Epithelial cell of proximal tubule (primary cell): ENCODE measurements around the gene PTPRK. TPM values are rescaled to one million over a fixed set of nuclear protein-coding genes. Genes with fewer than 3 reads are reported as not detected.

Source experiments
- DNase-seq: peaks from one replicate; pipeline ENCODE4 v3.0.0-alpha.2; 2011; ENCODE audit warnings: low read depth
- H3K4me3 ChIP-seq: 2 replicates; pipeline ENCODE4 v1.5.1; 2011; ENCODE audit warnings: low read depth, mild to moderate bottlenecking, low read length
- total RNA-seq: library from RNA; depleted of rRNA; stranded (reverse); fragments of >200 nt; gene quantifications from 2 replicates; pipeline ENCODE4 v1.2.3, GENCODE V29; 2015
- TF ChIP-seq, protein P1 (sequence below): conservative IDR thresholded peaks from 2 replicates; pipeline ENCODE4 v1.5.1; 2012; ENCODE audit warnings: low read depth, mild to moderate bottlenecking, low read length

PTPRK gene
- total RNA-seq, 1 donor from 2014 or later, result 42.5 TPM

- no peak overlapping the region for H3K4me3 ChIP-seq
- TF ChIP-seq, protein P1, sequence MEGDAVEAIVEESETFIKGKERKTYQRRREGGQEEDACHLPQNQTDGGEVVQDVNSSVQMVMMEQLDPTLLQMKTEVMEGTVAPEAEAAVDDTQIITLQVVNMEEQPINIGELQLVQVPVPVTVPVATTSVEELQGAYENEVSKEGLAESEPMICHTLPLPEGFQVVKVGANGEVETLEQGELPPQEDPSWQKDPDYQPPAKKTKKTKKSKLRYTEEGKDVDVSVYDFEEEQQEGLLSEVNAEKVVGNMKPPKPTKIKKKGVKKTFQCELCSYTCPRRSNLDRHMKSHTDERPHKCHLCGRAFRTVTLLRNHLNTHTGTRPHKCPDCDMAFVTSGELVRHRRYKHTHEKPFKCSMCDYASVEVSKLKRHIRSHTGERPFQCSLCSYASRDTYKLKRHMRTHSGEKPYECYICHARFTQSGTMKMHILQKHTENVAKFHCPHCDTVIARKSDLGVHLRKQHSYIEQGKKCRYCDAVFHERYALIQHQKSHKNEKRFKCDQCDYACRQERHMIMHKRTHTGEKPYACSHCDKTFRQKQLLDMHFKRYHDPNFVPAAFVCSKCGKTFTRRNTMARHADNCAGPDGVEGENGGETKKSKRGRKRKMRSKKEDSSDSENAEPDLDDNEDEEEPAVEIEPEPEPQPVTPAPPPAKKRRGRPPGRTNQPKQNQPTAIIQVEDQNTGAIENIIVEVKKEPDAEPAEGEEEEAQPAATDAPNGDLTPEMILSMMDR, result no peak
- no peak for DNase-seq
Measured at GRCh38 chr6:128352366-128352765, 168.0 kb downstream of the PTPRK start.

DNA sequence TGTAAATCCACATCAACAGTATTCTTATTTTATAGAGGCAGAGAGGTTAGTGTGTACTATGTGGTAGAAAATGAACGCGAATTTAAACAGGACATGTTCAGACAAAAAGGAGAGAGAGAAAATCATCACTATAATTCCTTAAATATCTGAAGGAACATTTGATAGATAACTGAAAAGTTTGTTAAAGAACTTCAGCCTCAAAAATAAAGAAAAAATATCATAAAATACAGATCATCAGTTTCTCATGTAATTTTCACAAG is 169.2 kb downstream of the PTPRK start:
- no peak overlapping the region for H3K4me3 ChIP-seq
- DNase-seq, result no peak
- TF ChIP-seq, protein P1, result no peak

DNA sequence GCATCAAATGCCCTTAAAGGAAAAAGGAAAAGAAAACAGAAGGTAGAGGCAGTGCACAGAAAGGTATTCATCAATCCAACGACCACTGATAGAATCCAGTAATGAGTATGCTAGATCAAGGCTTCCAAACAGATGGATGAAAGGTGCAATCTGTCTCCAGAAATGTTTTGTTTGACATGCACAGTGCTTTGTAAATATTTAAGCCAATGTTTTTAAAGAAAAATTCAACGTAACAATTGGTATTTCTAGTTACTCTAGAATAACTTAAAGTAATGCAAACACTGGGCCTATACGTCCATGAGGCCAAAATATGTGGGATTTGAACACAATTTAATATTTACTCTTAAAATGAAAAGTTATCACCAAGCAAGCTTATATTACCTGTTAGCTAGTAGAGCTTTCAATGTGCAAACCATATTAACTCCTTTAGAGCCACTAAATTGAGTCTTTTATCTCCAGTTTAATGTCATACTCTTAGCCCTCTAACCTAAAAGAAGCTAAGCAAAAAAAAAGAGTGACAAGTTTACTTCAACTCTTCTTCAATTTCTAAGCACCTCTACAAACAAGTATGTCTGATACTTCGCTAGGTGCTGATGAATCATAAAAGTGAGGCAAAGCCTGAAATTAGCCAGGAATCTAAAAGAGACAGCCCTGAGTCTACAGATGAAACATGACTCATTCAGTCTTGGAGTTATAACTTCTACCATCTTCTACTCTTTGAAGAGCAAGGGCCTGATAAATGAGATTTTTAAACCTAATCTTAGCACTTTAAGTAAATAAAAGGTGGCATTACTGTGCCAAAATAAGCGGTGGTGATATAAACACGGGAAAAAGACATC is 169.8 kb downstream of the PTPRK start:
- DNase-seq, result peak; percentile 38
- no peak overlapping the region for H3K4me3 ChIP-seq
- TF ChIP-seq, protein P1, result no peak

DNA sequence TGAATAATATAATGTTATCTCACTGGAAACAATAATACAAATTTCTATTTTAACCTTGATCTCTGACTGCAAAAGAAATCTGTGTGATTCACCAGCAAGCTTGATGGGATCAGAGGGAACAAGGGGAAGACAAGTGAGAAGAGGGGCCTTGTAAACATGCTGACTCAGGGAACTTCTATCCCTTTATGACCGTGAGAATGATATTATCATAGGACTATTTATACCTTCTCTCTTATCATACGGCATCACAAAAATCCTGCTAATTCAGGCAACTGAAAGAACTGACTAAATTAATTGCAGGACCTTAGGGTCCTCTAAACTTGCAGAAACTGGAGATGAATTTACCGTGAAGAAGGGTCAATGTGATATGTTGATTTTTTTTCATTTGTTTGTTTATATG is 173.3 kb downstream of the PTPRK start:
- TF ChIP-seq, protein P1, result no peak
- no peak for DNase-seq
- H3K4me3 ChIP-seq, result no peak overlapping the region

DNA sequence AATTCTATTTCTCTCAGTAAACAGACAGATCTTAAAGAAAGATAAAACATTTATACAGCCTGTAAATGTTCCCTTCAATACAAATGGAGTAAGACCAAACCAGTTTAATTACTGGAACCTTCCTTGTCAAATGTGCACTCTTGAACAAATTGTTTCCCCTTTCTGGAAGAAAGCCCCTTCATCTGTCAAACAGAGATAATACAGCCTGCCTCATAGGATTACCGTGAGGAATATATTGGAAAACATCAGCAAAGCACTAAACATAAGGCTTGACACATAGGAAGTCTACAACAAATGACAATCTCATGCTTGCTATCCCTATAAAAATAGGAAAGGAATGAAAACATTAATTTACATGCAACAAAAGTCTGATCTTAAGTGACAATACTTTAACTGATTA is 173.8 kb downstream of the PTPRK start:
- DNase-seq, result no peak
- H3K4me3 ChIP-seq, result no peak overlapping the region
- TF ChIP-seq, protein P1, result no peak

DNA sequence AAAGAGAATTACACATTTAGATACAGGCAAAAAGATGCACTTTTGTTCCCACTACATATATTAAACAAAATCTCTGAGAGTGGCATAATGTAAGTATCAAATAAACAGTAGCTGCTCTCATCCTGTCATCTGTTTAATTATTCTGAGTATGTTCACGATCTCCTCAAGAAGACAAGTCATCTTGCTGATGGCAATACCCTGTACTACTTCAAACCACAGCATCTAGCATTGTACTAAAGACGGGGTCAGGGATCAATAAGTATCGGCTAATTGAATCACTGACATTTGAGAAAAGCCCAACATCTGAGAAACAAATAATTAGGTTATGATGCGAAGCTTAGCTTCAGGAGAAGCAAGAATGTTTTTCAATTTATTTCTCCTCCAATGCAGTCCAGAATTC is 175.1 kb downstream of the PTPRK start:
- TF ChIP-seq, protein P1, result no peak
- H3K4me3 ChIP-seq, result no peak overlapping the region
- no peak for DNase-seq

DNA sequence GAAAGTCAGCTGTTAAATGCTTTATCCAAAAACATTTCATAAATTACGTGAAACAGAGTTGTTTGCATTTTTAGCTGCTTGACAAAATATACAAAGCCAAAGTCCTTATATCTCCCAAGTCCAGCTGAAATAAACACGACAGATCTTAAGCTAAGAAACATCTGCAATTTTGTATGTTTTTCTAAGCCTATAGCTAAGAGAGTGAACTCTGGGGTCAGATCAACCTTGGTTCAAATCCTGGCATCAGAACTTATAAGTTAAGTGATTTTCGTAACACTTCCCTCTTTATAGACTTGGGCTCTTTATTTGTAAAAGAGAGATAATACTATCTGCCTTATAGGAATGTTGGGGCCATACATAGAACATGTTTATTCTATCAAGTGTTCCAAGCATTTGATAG is 176.7 kb downstream of the PTPRK start:
- no peak for DNase-seq
- TF ChIP-seq, protein P1, result no peak
- H3K4me3 ChIP-seq, result no peak overlapping the region
